RWPE2 (cell line): Measurements from ENCODE around the gene SLC39A10.

Source experiments
- ATAC-seq: fragments of 200-7000 bp; cut with Tn5 transposase; 3 replicates; pipeline ENCODE4 v1.9.1; 2021; ENCODE audit warnings: low read depth
- DNase-seq: peaks from one replicate; pipeline ENCODE4 v3.0.0-alpha.2; 2020; ENCODE audit warnings: low spot score
- H3K27ac ChIP-seq: fragments of 450-650 bp; 2 replicates; pipeline ENCODE4 v1.5.1; 2017; ENCODE audit warnings: mild to moderate bottlenecking; ENCODE audit not compliant: poor library complexity, severe bottlenecking
- H3K27me3 ChIP-seq: fragments of 250-450 bp; sonication (Bioruptor Pico); 2 replicates; pipeline ENCODE4 v1.5.1; 2021; ENCODE audit warnings: mild to moderate bottlenecking, moderate library complexity; ENCODE audit not compliant: insufficient read depth, poor library complexity, severe bottlenecking
- H3K36me3 ChIP-seq: fragments of 250-450 bp; sonication (Bioruptor Pico); 2 replicates; pipeline ENCODE4 v1.5.1; 2020; ENCODE audit warnings: low read depth, mild to moderate bottlenecking, moderate library complexity
- H3K4me1 ChIP-seq: fragments of 250-450 bp; sonication (Bioruptor Pico); 2 replicates; pipeline ENCODE4 v1.5.1; 2021; ENCODE audit warnings: mild to moderate bottlenecking, moderate library complexity; ENCODE audit not compliant: insufficient read depth, poor library complexity, severe bottlenecking
- H3K4me3 ChIP-seq: fragments of 250-450 bp; sonication (Bioruptor Pico); 2 replicates; pipeline ENCODE4 v1.5.1; 2021; ENCODE audit warnings: mild to moderate bottlenecking, moderate library complexity; ENCODE audit not compliant: severe bottlenecking
- H3K9me3 ChIP-seq: fragments of 250-450 bp; sonication (Bioruptor Pico); 2 replicates; pipeline ENCODE4 v1.5.1; 2021; ENCODE audit warnings: mild to moderate bottlenecking, moderate library complexity; ENCODE audit not compliant: severe bottlenecking
- CTCF ChIP-seq: fragments of 450-650 bp; IDR thresholded peaks from one replicate; pipeline ENCODE4 v1.5.1; 2017; ENCODE audit warnings: mild to moderate bottlenecking, moderate library complexity; ENCODE audit not compliant: poor library complexity, severe bottlenecking

SLC39A10 gene

GRCh38 chr2:195709901-195710806 is 53.1 kb downstream of the SLC39A10 start:
- Histone ChIP-seq H3K9me3 (no peaks in the 10 kb centered on the region), H3K27ac (no peak overlapping the region), H3K36me3 (peaks cover 24% of the 10 kb centered on the region), H3K4me3 (no peak overlapping the region), H3K27me3 (no peaks in the 10 kb centered on the region), H3K4me1 (no peaks in the 10 kb centered on the region)
- ATAC-seq (no peak), DNase-seq (no peak)
- no peak for TF ChIP-seq CTCF

- Histone ChIP-seq H3K27me3 (no peaks in the 10 kb centered on the region), H3K4me3 (no peak overlapping the region), H3K27ac (no peak overlapping the region), H3K36me3 (peaks cover 25% of the 10 kb centered on the region), H3K9me3 (no peaks in the 10 kb centered on the region), H3K4me1 (no peaks in the 10 kb centered on the region)
- DNase-seq (no peak), ATAC-seq (no peak)
- no peak for TF ChIP-seq CTCF
These were observed 54.5 kb downstream of the SLC39A10 start for GRCh38 chr2:195711478-195711877.

- Histone ChIP-seq H3K36me3 (peaks cover 28% of the 10 kb centered on the region), H3K27me3 (no peaks in the 10 kb centered on the region), H3K27ac (no peak overlapping the region), H3K4me1 (no peaks in the 10 kb centered on the region), H3K9me3 (no peaks in the 10 kb centered on the region), H3K4me3 (no peak overlapping the region)
- ATAC-seq = no peak
- no peak for DNase-seq
- TF ChIP-seq CTCF = no peak
These were observed 59.4 kb downstream of the SLC39A10 start for GRCh38 chr2:195716466-195716865.

GRCh38 chr2:195721042-195721441 is 64.0 kb downstream of the SLC39A10 start:
- no peak overlapping the region for H3K27ac ChIP-seq
- DNase-seq (no peak), ATAC-seq (no peak)
- no peaks in the 10 kb centered on the region for H3K4me1 ChIP-seq
- no peak overlapping the region for H3K4me3 ChIP-seq
- H3K36me3 ChIP-seq = peaks cover 15% of the 10 kb centered on the region
- no peak for TF ChIP-seq CTCF
- no peaks in the 10 kb centered on the region for H3K9me3 ChIP-seq
- no peaks in the 10 kb centered on the region for H3K27me3 ChIP-seq

- Histone ChIP-seq H3K27me3 (no peaks in the 10 kb centered on the region), H3K4me1 (no peaks in the 10 kb centered on the region), H3K27ac (no peak overlapping the region), H3K4me3 (no peak overlapping the region), H3K9me3 (no peaks in the 10 kb centered on the region), H3K36me3 (peaks cover 8% of the 10 kb centered on the region)
- TF ChIP-seq CTCF = no peak
- no peak for DNase-seq
- ATAC-seq = no peak
These were observed 65.0 kb downstream of the SLC39A10 start for GRCh38 chr2:195722075-195722474.
